Mucosa of rectum (tissue), 2 donors: Measurements from ENCODE around the gene A2M.

ENCODE experiments used
- H3K27ac ChIP-seq, 2 donors: one replicate each; pipeline ENCODE4 v1.7.0; 2013; ENCODE audit warnings: inconsistent platforms in 2 of 2, low read depth in 2 of 2, low read length in 2 of 2
- H3K27me3 ChIP-seq, 2 donors: one replicate each; pipeline ENCODE4 v1.7.0; 2013; ENCODE audit warnings: low read length in 2 of 2; ENCODE audit not compliant: control insufficient read depth in 2 of 2, insufficient read depth in 2 of 2
- H3K36me3 ChIP-seq, 2 donors: one replicate each; pipeline ENCODE4 v1.7.0; 2013; ENCODE audit warnings: low read length in 2 of 2; ENCODE audit not compliant: control insufficient read depth in 2 of 2, insufficient read depth in 2 of 2
- H3K4me1 ChIP-seq, 2 donors: one replicate each; pipeline ENCODE4 v1.7.0; 2013; ENCODE audit warnings: low read length in 2 of 2, mild to moderate bottlenecking in 1 of 2; ENCODE audit not compliant: control insufficient read depth in 2 of 2, insufficient read depth in 2 of 2
- H3K4me3 ChIP-seq, 2 donors: one replicate each; pipeline ENCODE4 v1.7.0; 2013; ENCODE audit warnings: low read length in 2 of 2
- H3K9ac ChIP-seq, 2 donors: one replicate each; pipeline ENCODE4 v1.7.0; 2013; ENCODE audit warnings: low read length in 2 of 2, low read depth in 1 of 2, mild to moderate bottlenecking in 1 of 2
- H3K9me3 ChIP-seq, 2 donors: one replicate each; pipeline ENCODE4 v1.7.0; 2013; ENCODE audit warnings: low read length in 2 of 2; ENCODE audit not compliant: control insufficient read depth in 2 of 2
- donor health status: healthy.
- donor health status: Normal muscosa, but diverticular disease.

A2M gene

GRCh38 chr12:9065607-9065856, 50.2 kb downstream of the A2M start:
- peaks cover 4% of the 10 kb centered on the region in 2 donors for H3K36me3 ChIP-seq
- peaks cover 3 to 5% of the 10 kb centered on the region in 2 donors for H3K4me1 ChIP-seq
- H3K9ac ChIP-seq, result no peak overlapping the region
- H3K4me3 ChIP-seq, result peak overlapping the region; percentile 33 to 79
- no peak overlapping the region for H3K27ac ChIP-seq
- H3K27me3 ChIP-seq, result no peaks in the 10 kb centered on the region
- no peaks in the 10 kb centered on the region for H3K9me3 ChIP-seq

GRCh38 chr12:9064815-9065606, 50.7 kb downstream of the A2M start:
- peak overlapping the region; percentile 77 to 90 for H3K9ac ChIP-seq
- peak overlapping the region; percentile 69 to 79 for H3K4me3 ChIP-seq
- no peaks in the 10 kb centered on the region for H3K9me3 ChIP-seq
- H3K4me1 ChIP-seq, result peaks cover 3 to 5% of the 10 kb centered on the region in 2 donors
- no peaks in the 10 kb centered on the region for H3K27me3 ChIP-seq
- peak overlapping the region; percentile 90 to 92 for H3K27ac ChIP-seq
- H3K36me3 ChIP-seq, result peaks cover 4% of the 10 kb centered on the region in 2 donors

GRCh38 chr12:9064201-9064814, 51.4 kb downstream of the A2M start:
- Histone ChIP-seq H3K4me1 (peaks cover 3 to 5% of the 10 kb centered on the region in 2 donors), H3K27ac (peak overlapping the region; percentile 90 to 92), H3K9me3 (no peaks in the 10 kb centered on the region), H3K4me3 (peak overlapping the region; percentile 69 to 79), H3K9ac (peak overlapping the region; percentile 77 to 90), H3K36me3 (peaks cover 0 to 4% of the 10 kb centered on the region in 2 donors), H3K27me3 (no peaks in the 10 kb centered on the region)

GRCh38 chr12:9052610-9053009, 63.1 kb downstream of the A2M start:
- H3K4me3 ChIP-seq, result no peak overlapping the region
- no peak overlapping the region for H3K9ac ChIP-seq
- no peaks in the 10 kb centered on the region for H3K36me3 ChIP-seq
- no peaks in the 10 kb centered on the region for H3K4me1 ChIP-seq
- no peaks in the 10 kb centered on the region for H3K9me3 ChIP-seq
- no peak overlapping the region for H3K27ac ChIP-seq
- H3K27me3 ChIP-seq, result no peaks in the 10 kb centered on the region

GRCh38 chr12:9051158-9051550, 64.6 kb downstream of the A2M start:
- no peaks in the 10 kb centered on the region for H3K27me3 ChIP-seq
- H3K36me3 ChIP-seq, result no peaks in the 10 kb centered on the region
- no peak overlapping the region for H3K9ac ChIP-seq
- H3K9me3 ChIP-seq, result no peaks in the 10 kb centered on the region
- no peaks in the 10 kb centered on the region for H3K4me1 ChIP-seq
- H3K4me3 ChIP-seq, result no peak overlapping the region
- no peak overlapping the region for H3K27ac ChIP-seq

GRCh38 chr12:9050521-9051157, 65.1 kb downstream of the A2M start:
- no peaks in the 10 kb centered on the region for H3K36me3 ChIP-seq
- H3K4me1 ChIP-seq, result no peaks in the 10 kb centered on the region

GRCh38 chr12:9049520-9050133, 66.1 kb downstream of the A2M start:
- no peak overlapping the region for H3K27ac ChIP-seq
- no peaks in the 10 kb centered on the region for H3K36me3 ChIP-seq
- no peaks in the 10 kb centered on the region for H3K4me1 ChIP-seq
- H3K27me3 ChIP-seq, result no peaks in the 10 kb centered on the region
- H3K9me3 ChIP-seq, result no peaks in the 10 kb centered on the region
- H3K4me3 ChIP-seq, result no peak overlapping the region
- H3K9ac ChIP-seq, result no peak overlapping the region

More at GRCh38 chr12:9050521-9051157, 65.1 kb downstream of the A2M start:
- Histone ChIP-seq H3K9ac (no peak overlapping the region), H3K27ac (no peak overlapping the region), H3K9me3 (no peaks in the 10 kb centered on the region), H3K27me3 (no peaks in the 10 kb centered on the region), H3K4me3 (no peak overlapping the region)

- H3K36me3 ChIP-seq, result no peaks in the 10 kb centered on the region
- no peaks in the 10 kb centered on the region for H3K27me3 ChIP-seq
- H3K9ac ChIP-seq, result no peak overlapping the region
- no peak overlapping the region for H3K27ac ChIP-seq
- H3K4me1 ChIP-seq, result no peaks in the 10 kb centered on the region
- no peaks in the 10 kb centered on the region for H3K9me3 ChIP-seq
- H3K4me3 ChIP-seq, result no peak overlapping the region
Observed at GRCh38 chr12:9048930-9049329, 66.8 kb downstream of the A2M start.

- Histone ChIP-seq H3K9me3 (no peaks in the 10 kb centered on the region), H3K9ac (no peak overlapping the region), H3K27ac (no peak overlapping the region), H3K36me3 (no peaks in the 10 kb centered on the region), H3K4me1 (no peaks in the 10 kb centered on the region), H3K27me3 (no peaks in the 10 kb centered on the region), H3K4me3 (no peak overlapping the region)
Observed at GRCh38 chr12:9047105-9047504, 68.6 kb downstream of the A2M start.

GRCh38 chr12:9043766-9044165, 72.0 kb downstream of the A2M start:
- Histone ChIP-seq H3K27me3 (no peaks in the 10 kb centered on the region), H3K4me3 (no peak overlapping the region), H3K4me1 (no peaks in the 10 kb centered on the region), H3K36me3 (no peaks in the 10 kb centered on the region), H3K27ac (no peak overlapping the region), H3K9ac (no peak overlapping the region), H3K9me3 (no peaks in the 10 kb centered on the region)
